Caco-2 (cell line): ENCODE data around the gene KRT77. TPM values are rescaled to one million over a fixed set of nuclear protein-coding genes. Genes with fewer than 3 reads are reported as not detected.

Source experiments
- BruUV-seq: library from RNA; stranded (reverse); fragments of 400-500 nt; replicated peaks from 2 replicates; lab custom pipeline; 2021; lab: Mats Ljungman, UMichigan
- CTCF ChIA-PET: fragments of 300-600 bp; sonication (Branson Sonifier 250); formaldehyde crosslinking; loops from one replicate; lab custom pipeline; 2022; ENCODE audit warnings: antibody characterized with exemption; lab: Charles Lee
- POLR2A ChIA-PET: fragments of 300-600 bp; sonication (Branson Sonifier 250); formaldehyde crosslinking; loops from one replicate; lab custom pipeline; 2022; ENCODE audit warnings: antibody characterized with exemption; lab: Charles Lee
- DNase-seq, 2 experiments: peaks; one replicate each; pipeline versions ENCODE4 v3.0.0 to v3.0.0-alpha.2; 2020 to 2022
- H3K27me3 ChIP-seq: replicated peaks from 2 replicates; pipeline ENCODE4 v1.6.0; 2011; ENCODE audit warnings: low read length; ENCODE audit not compliant: control insufficient read depth, insufficient read depth
- H3K36me3 ChIP-seq: 2 replicates; pipeline ENCODE4 v1.5.1; 2011; ENCODE audit warnings: low read length; ENCODE audit not compliant: control insufficient read depth, insufficient read depth
- H3K4me1 ChIP-seq: fragments of 250-450 bp; sonication (Bioruptor Pico); 2 replicates; pipeline ENCODE4 v1.5.1; 2020; ENCODE audit warnings: mild to moderate bottlenecking
- H3K4me3 ChIP-seq: 2 replicates; pipeline ENCODE4 v1.5.1; 2011; ENCODE audit warnings: low read depth, mild to moderate bottlenecking, control low read depth, low read length
- H3K9me3 ChIP-seq: fragments of 250-450 bp; sonication (Bioruptor Pico); 2 replicates; pipeline ENCODE4 v1.5.1; 2020; ENCODE audit warnings: mild to moderate bottlenecking, moderate library complexity
- H3K27ac Mint-ChIP-seq: one replicate; pipeline ENCODE4 v1.8.0; 2022; ENCODE audit warnings: mixed read lengths; ENCODE audit not compliant: unreplicated experiment
- H3K27me3 Mint-ChIP-seq: one replicate; pipeline ENCODE4 v1.8.0; 2022; ENCODE audit warnings: mixed read lengths; ENCODE audit not compliant: insufficient read depth, unreplicated experiment
- H3K36me3 Mint-ChIP-seq: one replicate; pipeline ENCODE4 v1.8.0; 2022; ENCODE audit warnings: mild to moderate bottlenecking, mixed read lengths; ENCODE audit not compliant: insufficient read depth, unreplicated experiment
- H3K4me1 Mint-ChIP-seq: one replicate; pipeline ENCODE4 v1.8.0; 2022; ENCODE audit warnings: low read depth, mixed read lengths; ENCODE audit not compliant: unreplicated experiment
- H3K4me3 Mint-ChIP-seq: one replicate; pipeline ENCODE4 v1.8.0; 2022; ENCODE audit warnings: mild to moderate bottlenecking, moderate library complexity, mixed read lengths; ENCODE audit not compliant: unreplicated experiment
- H3K9me3 Mint-ChIP-seq: one replicate; pipeline ENCODE4 v1.8.0; 2022; ENCODE audit warnings: mixed read lengths; ENCODE audit not compliant: unreplicated experiment
- intact Hi-C: fragments of 100-400 bp; cut with micrococcal nuclease; formaldehyde crosslinking; loops from one replicate; pipeline ENCODE4 v1.10.0; 2022; ENCODE audit not compliant: unreplicated experiment
- total RNA-seq: library from RNA; stranded (reverse); gene quantifications from 2 replicates; pipeline ENCODE4 v1.2.3, GENCODE V29; 2022
- TF ChIP-seq, protein P1 (sequence below), 2 experiments: fragments of 200-600 bp in 1 of 2; IDR thresholded peaks; 1 replicate in 1 of 2; 2 replicates in 1 of 2; pipeline versions ENCODE4 v1.5.1 to v1.8.0; 2011 to 2022; ENCODE audit warnings: antibody characterized with exemption in 1 of 2, control low read depth in 1 of 2, inconsistent platforms in 1 of 2, low read depth in 1 of 2, low read length in 1 of 2, mild to moderate bottlenecking in 1 of 2, moderate library complexity in 1 of 2; ENCODE audit not compliant: insufficient read depth in 1 of 2, severe bottlenecking in 1 of 2, unreplicated experiment in 1 of 2

KRT77 gene
- total RNA-seq, 1 experiment from 2014 or later = not detected

DNA sequence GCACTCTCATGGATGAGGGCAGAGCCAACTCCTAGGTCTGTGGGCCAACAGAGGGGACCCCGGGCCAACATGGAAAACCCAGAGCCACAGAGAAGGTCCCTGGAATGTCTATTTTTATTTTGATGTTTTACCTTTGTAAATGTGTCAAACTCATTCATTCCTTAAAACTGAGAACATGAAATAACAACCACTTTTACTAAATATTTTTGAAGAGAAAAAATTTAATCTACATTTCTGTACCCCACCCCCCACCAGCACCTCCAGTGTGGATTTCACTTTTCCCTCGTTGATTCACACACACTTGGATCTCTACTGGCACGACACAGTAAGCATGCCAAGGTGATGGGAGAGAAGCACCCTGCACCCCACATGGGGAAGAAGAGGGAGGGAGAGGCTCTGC lies 6.7 kb downstream of the KRT77 start:
- TF ChIP-seq, protein P1, sequence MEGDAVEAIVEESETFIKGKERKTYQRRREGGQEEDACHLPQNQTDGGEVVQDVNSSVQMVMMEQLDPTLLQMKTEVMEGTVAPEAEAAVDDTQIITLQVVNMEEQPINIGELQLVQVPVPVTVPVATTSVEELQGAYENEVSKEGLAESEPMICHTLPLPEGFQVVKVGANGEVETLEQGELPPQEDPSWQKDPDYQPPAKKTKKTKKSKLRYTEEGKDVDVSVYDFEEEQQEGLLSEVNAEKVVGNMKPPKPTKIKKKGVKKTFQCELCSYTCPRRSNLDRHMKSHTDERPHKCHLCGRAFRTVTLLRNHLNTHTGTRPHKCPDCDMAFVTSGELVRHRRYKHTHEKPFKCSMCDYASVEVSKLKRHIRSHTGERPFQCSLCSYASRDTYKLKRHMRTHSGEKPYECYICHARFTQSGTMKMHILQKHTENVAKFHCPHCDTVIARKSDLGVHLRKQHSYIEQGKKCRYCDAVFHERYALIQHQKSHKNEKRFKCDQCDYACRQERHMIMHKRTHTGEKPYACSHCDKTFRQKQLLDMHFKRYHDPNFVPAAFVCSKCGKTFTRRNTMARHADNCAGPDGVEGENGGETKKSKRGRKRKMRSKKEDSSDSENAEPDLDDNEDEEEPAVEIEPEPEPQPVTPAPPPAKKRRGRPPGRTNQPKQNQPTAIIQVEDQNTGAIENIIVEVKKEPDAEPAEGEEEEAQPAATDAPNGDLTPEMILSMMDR (IDR thresholded peaks at IDR 0.05; ENCODE audit: insufficient read depth in 1 of 2, low read depth in 1 of 2, low read length in 1 of 2, severe bottlenecking in 1 of 2, unreplicated experiment in 1 of 2) = no peak
- H3K9me3 ChIP-seq = no peaks in the 10 kb centered on the region
- no peaks in the 10 kb centered on the region; the same call in 1 of the 2 replicates for H3K27me3 ChIP-seq
- intact Hi-C loops = no loop called here
- ChIA-PET CTCF (no interaction called here), POLR2A (no interaction called here)
- no peak for DNase-seq
- no peaks in the 10 kb centered on the region for H3K4me1 ChIP-seq
- no peak overlapping the region for H3K4me3 Mint-ChIP-seq
- H3K27ac Mint-ChIP-seq = no peak overlapping the region
- no peak overlapping the region for H3K4me3 ChIP-seq
- peaks cover 11% of the 10 kb centered on the region for H3K27me3 Mint-ChIP-seq
- no peaks in the 10 kb centered on the region for H3K9me3 Mint-ChIP-seq
- no peaks in the 10 kb centered on the region for H3K36me3 Mint-ChIP-seq
- no TSS peak for BruUV-seq
- H3K4me1 Mint-ChIP-seq = no peaks in the 10 kb centered on the region
- no peaks in the 10 kb centered on the region for H3K36me3 ChIP-seq

DNA sequence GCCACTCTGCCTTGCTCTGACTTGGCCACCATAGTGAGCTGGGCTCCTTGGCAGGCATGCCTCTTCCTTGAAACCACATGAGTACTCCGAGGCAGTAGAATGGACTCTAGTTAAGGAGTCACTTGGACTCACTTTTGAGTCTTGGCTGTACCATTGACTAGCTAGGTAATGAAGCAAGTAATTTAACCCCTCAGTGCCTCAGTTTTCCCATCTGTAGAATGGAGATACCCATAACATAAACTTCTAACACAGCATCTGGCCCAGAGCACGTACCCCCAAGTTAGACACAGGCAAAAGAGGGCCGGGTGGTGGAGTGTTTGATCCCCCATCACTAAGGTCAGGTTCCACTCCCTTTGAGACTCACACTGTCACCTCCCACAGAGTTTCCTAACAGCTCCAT lies 8.3 kb downstream of the KRT77 start:
- Histone ChIP-seq H3K9me3 (no peaks in the 10 kb centered on the region), H3K4me3 (no peak overlapping the region), H3K36me3 (no peaks in the 10 kb centered on the region), H3K4me1 (no peaks in the 10 kb centered on the region), H3K27me3 (no peaks in the 10 kb centered on the region; the same call in 1 of the 2 replicates)
- TF ChIP-seq, protein P1 (IDR thresholded peaks at IDR 0.05; ENCODE audit: insufficient read depth in 1 of 2, low read depth in 1 of 2, low read length in 1 of 2, severe bottlenecking in 1 of 2, unreplicated experiment in 1 of 2) = no peak
- H3K36me3 Mint-ChIP-seq = no peaks in the 10 kb centered on the region
- H3K4me1 Mint-ChIP-seq = no peaks in the 10 kb centered on the region
- POLR2A ChIA-PET = no interaction called here
- intact Hi-C loops = no loop called here
- DNase-seq = no peak
- peaks cover 11% of the 10 kb centered on the region for H3K27me3 Mint-ChIP-seq
- BruUV-seq = no TSS peak
- no peak overlapping the region for H3K4me3 Mint-ChIP-seq
- H3K27ac Mint-ChIP-seq = no peak overlapping the region
- CTCF ChIA-PET = no interaction called here
- H3K9me3 Mint-ChIP-seq = no peaks in the 10 kb centered on the region

DNA sequence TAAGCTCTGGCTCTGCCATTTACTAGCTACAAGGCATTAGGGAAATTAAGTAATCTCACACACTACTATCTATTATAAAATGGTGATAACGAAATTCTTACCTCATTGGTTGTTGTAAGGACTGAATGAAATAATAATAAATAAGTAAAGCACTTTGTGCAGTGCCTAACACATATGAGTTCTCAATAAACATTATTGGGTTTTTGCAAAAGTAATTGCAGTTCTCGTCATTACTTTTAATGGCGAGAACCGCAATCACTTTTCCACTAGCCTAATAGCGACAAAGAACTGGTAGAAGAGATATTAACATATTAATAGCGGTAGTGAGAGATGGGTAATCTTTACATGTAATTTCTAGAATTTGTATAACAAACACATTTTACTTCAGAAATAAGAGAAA lies 9.2 kb downstream of the KRT77 start:
- Histone ChIP-seq H3K36me3 (no peaks in the 10 kb centered on the region), H3K27me3 (no peaks in the 10 kb centered on the region; the same call in 1 of the 2 replicates), H3K9me3 (no peaks in the 10 kb centered on the region), H3K4me1 (no peaks in the 10 kb centered on the region), H3K4me3 (no peak overlapping the region)
- no TSS peak for BruUV-seq
- ChIA-PET CTCF (interaction anchor here (0.5 kb wide), 1 partner anchor 9 kb away, joined by 9 read pairs; the partner anchor contains the start of gene KRT77), POLR2A (no interaction called here)
- Mint-ChIP-seq H3K36me3 (no peaks in the 10 kb centered on the region), H3K4me3 (no peak overlapping the region), H3K4me1 (no peaks in the 10 kb centered on the region), H3K9me3 (no peaks in the 10 kb centered on the region), H3K27me3 (peaks cover 11% of the 10 kb centered on the region), H3K27ac (no peak overlapping the region)
- DNase-seq = no peak
- TF ChIP-seq, protein P1 (IDR thresholded peaks at IDR 0.05; ENCODE audit: insufficient read depth in 1 of 2, low read depth in 1 of 2, low read length in 1 of 2, severe bottlenecking in 1 of 2, unreplicated experiment in 1 of 2) = no peak
- intact Hi-C loops = no loop called here
